CD14-positive monocyte (primary cell): ENCODE data around the gene MORN3. TPM values are rescaled to one million over a fixed set of nuclear protein-coding genes. Genes with fewer than 3 reads are reported as not detected.

Experiments
- DNase-seq, 3 donors: peaks; one replicate each; pipeline ENCODE4 v3.0.0-alpha.2; 2011 to 2022
- H2AFZ ChIP-seq: 2 replicates; pipeline ENCODE4 v1.6.0; 2012; ENCODE audit warnings: mild to moderate bottlenecking, low read depth, low read length, inconsistent platforms; ENCODE audit not compliant: insufficient read depth, poor library complexity, severe bottlenecking
- H3K27ac ChIP-seq, 2 donors: 1 replicate in 1 of 2; 2 replicates in 1 of 2; pipeline ENCODE4 v1.5.1; 2012 to 2013; ENCODE audit warnings: low read length in 2 of 2, control low read depth in 1 of 2, inconsistent platforms in 1 of 2, low read depth in 1 of 2, mild to moderate bottlenecking in 1 of 2
- H3K27me3 ChIP-seq, 2 donors: one replicate each; pipeline versions ENCODE4 v1.6.0 to v1.6.1; 2011 to 2013; ENCODE audit warnings: low read length in 2 of 2; ENCODE audit not compliant: control insufficient read depth in 2 of 2, insufficient read depth in 2 of 2
- H3K36me3 ChIP-seq, 2 donors: replicated peaks in 1 of 2; 1 replicate in 1 of 2; 2 replicates in 1 of 2; pipeline versions ENCODE4 v1.5.1 to v1.6.1; 2012 to 2013; ENCODE audit warnings: low read length in 2 of 2, control low read depth in 1 of 2, inconsistent platforms in 1 of 2, mild to moderate bottlenecking in 1 of 2; ENCODE audit not compliant: insufficient read depth in 2 of 2, control insufficient read depth in 1 of 2
- H3K4me1 ChIP-seq, 2 donors: 1 replicate in 1 of 2; 2 replicates in 1 of 2; pipeline versions ENCODE4 v1.5.1 to v1.6.1; 2012 to 2013; ENCODE audit warnings: low read length in 2 of 2, control low read depth in 1 of 2, inconsistent platforms in 1 of 2, mild to moderate bottlenecking in 1 of 2, moderate library complexity in 1 of 2; ENCODE audit not compliant: insufficient read depth in 2 of 2, control insufficient read depth in 1 of 2
- H3K4me2 ChIP-seq: replicated peaks from 2 replicates; pipeline ENCODE3; 2012; ENCODE audit warnings: low read length, moderate library complexity, mild to moderate bottlenecking; ENCODE audit not compliant: poor library complexity, severe bottlenecking; ENCODE audit errors: extremely low read depth
- H3K4me3 ChIP-seq, 3 experiments: fragments of 200-600 bp in 1 of 3; sonication (generic) in 1 of 3; replicated peaks in 1 of 3; 1 replicate in 2 of 3; 2 replicates in 1 of 3; pipeline ENCODE4 v1.5.1; 2011 to 2013; ENCODE audit warnings: low read length in 3 of 3, mild to moderate bottlenecking in 3 of 3, control low read depth in 2 of 3, low read depth in 2 of 3, inconsistent platforms in 1 of 3, moderate library complexity in 1 of 3
- H3K79me2 ChIP-seq: 2 replicates; pipeline ENCODE4 v1.6.0; 2012; ENCODE audit warnings: mild to moderate bottlenecking, control low read depth, inconsistent platforms, low read length, moderate library complexity; ENCODE audit not compliant: insufficient read depth
- H3K9ac ChIP-seq: 2 replicates; pipeline ENCODE4 v1.6.0; 2017; ENCODE audit warnings: low read length, mild to moderate bottlenecking; ENCODE audit not compliant: insufficient read depth, poor library complexity, severe bottlenecking
- H3K9me3 ChIP-seq, 2 donors: replicated peaks in 1 of 2; 1 replicate in 1 of 2; 2 replicates in 1 of 2; pipeline versions ENCODE4 v1.5.1 to v1.6.1; 2012 to 2013; ENCODE audit warnings: low read length in 2 of 2, control low read depth in 1 of 2; ENCODE audit not compliant: control insufficient read depth in 1 of 2, insufficient read depth in 1 of 2
- H4K20me1 ChIP-seq: 2 replicates; pipeline ENCODE4 v1.6.0; 2012; ENCODE audit warnings: mild to moderate bottlenecking, low read length, control low read depth, moderate library complexity; ENCODE audit not compliant: insufficient read depth
- H3K27ac Mint-ChIP-seq, 7 donors: one replicate each; pipeline ENCODE4 v1.8.0; 2020; ENCODE audit warnings: mild to moderate bottlenecking in 7 of 7, mixed read lengths in 7 of 7, moderate library complexity in 6 of 7, inconsistent platforms in 2 of 7
- H3K27me3 Mint-ChIP-seq, 3 donors: one replicate each; pipeline ENCODE4 v1.8.0; 2021 to 2022; ENCODE audit warnings: low read depth in 3 of 3, mild to moderate bottlenecking in 3 of 3, mixed read lengths in 3 of 3, moderate library complexity in 3 of 3, inconsistent platforms in 1 of 3
- H3K36me3 Mint-ChIP-seq, 2 donors: one replicate each; pipeline ENCODE4 v1.8.0; 2020; ENCODE audit warnings: mixed read lengths in 2 of 2, inconsistent platforms in 1 of 2, mild to moderate bottlenecking in 1 of 2
- H3K4me1 Mint-ChIP-seq: one replicate; pipeline ENCODE4 v1.8.0; 2020; ENCODE audit warnings: mild to moderate bottlenecking, mixed read lengths
- H3K4me3 Mint-ChIP-seq, 2 donors: one replicate each; pipeline ENCODE4 v1.8.0; 2020; ENCODE audit warnings: mild to moderate bottlenecking in 2 of 2, mixed read lengths in 2 of 2, moderate library complexity in 1 of 2
- H3K9me3 Mint-ChIP-seq, 7 donors: one replicate each; pipeline ENCODE4 v1.8.0; 2020 to 2022; ENCODE audit warnings: mixed read lengths in 7 of 7, mild to moderate bottlenecking in 6 of 7, moderate library complexity in 6 of 7, inconsistent platforms in 2 of 7
- CTCF ChIP-seq: fragments of 200-600 bp; IDR thresholded peaks from one replicate; pipeline ENCODE4 v1.8.0; 2022; ENCODE audit warnings: antibody characterized with exemption, mild to moderate bottlenecking
- WGBS: methylation state at CpG from one replicate; pipeline ENCODE4 v1.1.5; 2013; ENCODE audit warnings: missing lambda C conversion rate; ENCODE audit not compliant: insufficient coverage; 5-methylcytosine and 5-hydroxymethylcytosine counted together
- intact Hi-C, 2 donors: fragments of 100-400 bp; cut with micrococcal nuclease; formaldehyde crosslinking; loops; one replicate each; pipeline versions ENCODE4 v1.15.0 to v1.15.1; 2023
- polyA plus RNA-seq, 3 donors: library from polyadenylated mRNA; depleted of rRNA in 1 of 3; unstranded in 2 of 3; stranded (reverse) in 1 of 3; fragments of 300-500 nt in 2 of 3; fragments of >200 nt in 1 of 3; fragmentation: Illumina TruSeq in 2 of 3; gene quantifications; 1 replicate in 2 of 3; 2 replicates in 1 of 3; pipeline ENCODE4 v1.2.3, GENCODE V29; 2012 to 2021

The MORN3 gene
- polyA plus RNA-seq, 3 donors: 0.17 TPM; not detected in 2

DNA sequence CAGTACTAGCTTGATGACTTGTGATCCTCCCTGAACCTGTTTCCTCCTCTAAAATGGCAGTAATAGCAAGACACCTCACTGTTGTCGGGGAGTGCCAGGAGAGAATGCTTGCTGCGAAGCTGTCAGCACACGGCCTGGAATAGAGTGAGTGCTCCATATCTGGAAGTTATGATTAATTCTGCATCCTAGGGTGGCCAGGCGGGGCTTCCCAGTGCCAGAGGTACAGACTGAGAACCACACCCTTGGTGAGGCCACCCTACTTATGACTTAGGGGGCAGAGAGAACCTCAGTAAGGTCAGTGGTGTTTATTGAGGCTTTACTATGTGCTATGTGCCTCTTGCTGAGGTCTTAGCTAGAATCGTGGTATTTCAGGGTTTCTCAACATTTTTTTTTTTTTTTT, 20.1 kb downstream of the MORN3 start:
- TF ChIP-seq CTCF: no peak
- WGBS: 0% methylated on average over 1 of the region's 5 CpGs
- DNase-seq: peak in 2 of 3 donors; percentile 28 to 61
- no peak overlapping the region for H3K9ac ChIP-seq
- peaks cover 24 to 37% of the 10 kb centered on the region in 2 donors for H3K4me1 ChIP-seq
- no peaks in the 10 kb centered on the region for H3K27me3 Mint-ChIP-seq
- H3K4me3 ChIP-seq: peak overlapping the region in 1 of 3 experiments; percentile 38
- H3K79me2 ChIP-seq: no peaks in the 10 kb centered on the region
- no peaks in the 10 kb centered on the region for H4K20me1 ChIP-seq
- peak overlapping the region; percentile 24 to 62 for H3K4me3 Mint-ChIP-seq
- H3K27ac ChIP-seq: peak overlapping the region in 1 of 2 donors; percentile 20
- no peaks in the 10 kb centered on the region for H3K27me3 ChIP-seq
- H3K36me3 ChIP-seq: no peaks in the 10 kb centered on the region
- peak overlapping the region; percentile 66 to 90 (median 85) for H3K27ac Mint-ChIP-seq
- peaks cover 0 to 5% (median 0%) of the 10 kb centered on the region in 7 donors for H3K9me3 Mint-ChIP-seq
- no peaks in the 10 kb centered on the region for H3K9me3 ChIP-seq
- no peak overlapping the region for H2AFZ ChIP-seq
- intact Hi-C loops: no loop called here
- peak overlapping the region; percentile 43 for H3K4me2 ChIP-seq
- peaks cover 32% of the 10 kb centered on the region for H3K4me1 Mint-ChIP-seq
- H3K36me3 Mint-ChIP-seq: peaks cover 13 to 37% of the 10 kb centered on the region in 2 donors

DNA sequence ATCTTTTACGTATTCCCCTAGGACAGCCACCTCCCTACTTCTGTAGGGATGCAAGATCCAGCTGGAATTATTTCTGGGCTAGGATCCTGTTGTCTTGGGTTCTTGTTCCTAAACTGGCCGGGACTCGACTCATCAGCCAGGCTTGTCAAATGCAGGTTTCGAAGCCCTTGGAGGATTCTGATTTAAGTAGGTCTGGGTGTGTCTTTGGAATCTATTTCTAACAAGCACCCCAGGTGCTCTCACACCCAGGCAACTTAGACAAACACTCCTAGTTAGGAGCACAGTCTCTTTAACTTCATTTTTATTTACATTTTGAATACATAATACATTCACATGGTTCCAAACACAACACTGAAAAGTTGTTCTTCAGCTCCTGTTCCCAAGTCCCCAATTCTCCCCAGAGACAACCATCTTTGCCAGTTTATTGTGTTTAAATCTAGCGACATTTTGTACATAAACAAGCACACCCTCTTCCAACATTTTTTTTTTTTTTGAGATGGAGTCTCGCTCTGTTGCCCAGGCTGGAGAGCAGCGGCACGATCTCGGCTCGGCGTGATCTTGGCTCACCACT, 20.9 kb downstream of the MORN3 start:
- H3K27me3 ChIP-seq: no peaks in the 10 kb centered on the region
- no peak overlapping the region for H3K4me3 ChIP-seq
- no peak overlapping the region for H3K4me3 Mint-ChIP-seq
- no peaks in the 10 kb centered on the region for H4K20me1 ChIP-seq
- no peak overlapping the region for H3K4me2 ChIP-seq
- H3K4me1 ChIP-seq: peaks cover 24 to 32% of the 10 kb centered on the region in 2 donors
- H3K9ac ChIP-seq: no peak overlapping the region
- peaks cover 13 to 42% of the 10 kb centered on the region in 2 donors for H3K36me3 Mint-ChIP-seq
- H3K9me3 ChIP-seq: no peaks in the 10 kb centered on the region
- H3K27me3 Mint-ChIP-seq: no peaks in the 10 kb centered on the region
- no peak overlapping the region for H3K27ac ChIP-seq
- H3K9me3 Mint-ChIP-seq: peaks cover 0 to under 1% (median 0%) of the 10 kb centered on the region in 7 donors
- H3K27ac Mint-ChIP-seq: peak overlapping the region in 3 of 7 donors; percentile 66 to 85 (median 72)
- no peak for TF ChIP-seq CTCF
- peaks cover 24% of the 10 kb centered on the region for H3K4me1 Mint-ChIP-seq
- H2AFZ ChIP-seq: no peak overlapping the region
- no CpG with 5 or more reads among the region's 11 CpGs for WGBS
- H3K36me3 ChIP-seq: peaks cover 0 to 4% of the 10 kb centered on the region in 2 donors
- no peaks in the 10 kb centered on the region for H3K79me2 ChIP-seq
- DNase-seq: no peak
- intact Hi-C loops: no loop called here
